GM12864 (cell line): ENCODE data around the gene NETO1.

Experiments
- DNase-seq: peaks from one replicate; pipeline ENCODE4 v3.0.0-alpha.2; 2011; ENCODE audit warnings: low read depth
- H3K4me3 ChIP-seq: 2 replicates; pipeline ENCODE4 v1.5.1; 2011; ENCODE audit warnings: mild to moderate bottlenecking, low read depth, low read length, control low read depth
- TF ChIP-seq, protein P1 (sequence below): IDR thresholded peaks from 2 replicates; pipeline ENCODE4 v1.5.1; 2011; ENCODE audit warnings: low read depth, mild to moderate bottlenecking, moderate library complexity, low read length, control low read depth, inconsistent platforms; ENCODE audit errors: missing control alignments

Gene NETO1

DNA sequence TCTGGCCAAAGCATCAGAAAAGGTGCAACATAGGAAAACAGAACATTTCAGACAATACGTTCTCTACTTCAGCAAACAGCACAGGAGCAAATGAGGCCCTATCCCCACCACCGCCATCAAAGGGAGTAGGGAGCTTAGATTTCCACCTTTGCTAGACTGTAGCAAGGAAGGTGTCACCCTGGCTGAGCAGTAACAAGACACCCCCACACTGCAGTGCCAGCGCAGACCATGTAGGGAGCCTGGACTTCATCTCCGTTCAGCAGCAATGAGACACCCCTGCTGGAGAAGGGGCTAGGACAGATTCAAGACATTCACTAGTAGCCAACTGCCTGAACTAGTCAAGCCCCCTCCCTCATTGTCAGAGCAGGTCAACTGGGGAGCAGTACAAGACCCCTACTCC lies 163.6 kb downstream of the NETO1 start:
- H3K4me3 ChIP-seq, result no peak overlapping the region
- no peak for DNase-seq
- TF ChIP-seq, protein P1, sequence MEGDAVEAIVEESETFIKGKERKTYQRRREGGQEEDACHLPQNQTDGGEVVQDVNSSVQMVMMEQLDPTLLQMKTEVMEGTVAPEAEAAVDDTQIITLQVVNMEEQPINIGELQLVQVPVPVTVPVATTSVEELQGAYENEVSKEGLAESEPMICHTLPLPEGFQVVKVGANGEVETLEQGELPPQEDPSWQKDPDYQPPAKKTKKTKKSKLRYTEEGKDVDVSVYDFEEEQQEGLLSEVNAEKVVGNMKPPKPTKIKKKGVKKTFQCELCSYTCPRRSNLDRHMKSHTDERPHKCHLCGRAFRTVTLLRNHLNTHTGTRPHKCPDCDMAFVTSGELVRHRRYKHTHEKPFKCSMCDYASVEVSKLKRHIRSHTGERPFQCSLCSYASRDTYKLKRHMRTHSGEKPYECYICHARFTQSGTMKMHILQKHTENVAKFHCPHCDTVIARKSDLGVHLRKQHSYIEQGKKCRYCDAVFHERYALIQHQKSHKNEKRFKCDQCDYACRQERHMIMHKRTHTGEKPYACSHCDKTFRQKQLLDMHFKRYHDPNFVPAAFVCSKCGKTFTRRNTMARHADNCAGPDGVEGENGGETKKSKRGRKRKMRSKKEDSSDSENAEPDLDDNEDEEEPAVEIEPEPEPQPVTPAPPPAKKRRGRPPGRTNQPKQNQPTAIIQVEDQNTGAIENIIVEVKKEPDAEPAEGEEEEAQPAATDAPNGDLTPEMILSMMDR, result no peak

DNA sequence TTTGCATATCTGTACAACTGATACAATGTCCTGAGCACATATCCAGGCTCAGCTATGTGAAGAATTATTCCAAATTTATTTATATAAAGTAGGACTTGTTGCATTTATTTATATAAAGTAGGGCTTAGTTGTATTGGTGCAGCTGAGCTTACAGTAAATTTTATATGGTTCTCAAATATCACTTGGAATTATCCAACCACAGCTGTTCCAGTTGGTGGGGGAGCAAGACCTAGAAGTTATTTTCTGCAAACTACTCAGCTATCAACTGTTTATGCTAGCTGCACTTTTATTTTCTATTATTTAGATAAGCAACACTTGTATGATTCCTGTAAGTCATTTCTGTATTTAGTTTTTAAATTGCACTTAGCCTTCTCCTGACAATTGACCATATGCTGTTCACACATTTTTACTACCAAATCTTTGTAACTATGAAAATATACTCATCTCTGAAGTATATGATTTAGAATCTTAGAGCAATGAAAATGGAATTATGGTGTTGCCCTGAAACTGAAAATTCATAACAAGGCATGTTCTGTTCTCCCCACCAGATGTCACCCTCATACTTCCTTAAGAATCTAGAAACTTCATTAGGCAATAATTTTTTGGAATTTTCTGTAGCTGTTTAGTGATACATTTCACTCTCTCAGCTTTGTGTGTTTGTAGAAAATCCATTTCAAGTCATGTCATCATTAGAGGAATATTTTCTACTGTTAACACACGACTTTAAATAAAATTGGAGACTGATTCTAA lies 166.7 kb downstream of the NETO1 start:
- DNase-seq, result no peak
- TF ChIP-seq, protein P1, result no peak
- no peak overlapping the region for H3K4me3 ChIP-seq

DNA sequence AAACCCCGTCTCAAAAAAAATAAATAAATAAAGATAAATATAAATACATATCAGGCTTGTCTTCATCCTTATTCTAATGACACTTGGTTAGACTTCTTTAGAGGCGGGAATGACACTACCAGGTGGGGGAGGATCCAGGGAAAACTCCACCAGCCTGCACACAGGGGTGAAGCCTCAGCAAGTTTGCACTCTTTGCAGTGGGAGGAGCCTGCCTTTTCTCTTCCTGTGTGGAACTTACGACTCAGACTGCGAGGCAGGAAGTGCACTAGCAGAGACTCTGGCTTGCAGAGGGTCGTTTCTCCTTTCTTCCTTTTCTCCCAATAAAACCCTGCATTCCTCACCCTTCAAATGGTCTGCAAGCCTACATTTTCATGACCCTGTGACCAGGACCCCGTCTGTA lies 170.1 kb downstream of the NETO1 start:
- H3K4me3 ChIP-seq, result no peak overlapping the region
- TF ChIP-seq, protein P1, result no peak
- DNase-seq, result no peak

DNA sequence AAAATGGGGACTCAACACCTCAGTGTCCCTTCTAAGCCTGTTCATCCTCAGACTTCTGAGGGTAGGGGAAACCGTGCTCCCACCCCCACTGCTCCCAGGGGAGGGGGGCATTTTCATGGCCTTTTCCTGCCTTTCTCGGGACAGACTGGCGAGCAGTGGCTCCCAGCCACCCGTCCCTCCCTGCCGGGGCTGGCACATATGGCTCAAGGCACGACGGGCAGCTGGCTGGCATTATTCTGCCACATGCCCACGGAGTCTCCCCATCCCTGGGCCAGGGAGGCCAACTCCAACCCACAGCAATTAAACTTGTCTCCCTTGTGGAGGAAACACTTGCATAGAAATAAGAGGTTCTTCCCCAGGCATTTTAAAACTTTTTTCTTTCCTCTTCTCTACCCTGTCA lies 175.2 kb downstream of the NETO1 start:
- no peak overlapping the region for H3K4me3 ChIP-seq
- no peak for DNase-seq
- TF ChIP-seq, protein P1, result no peak
